Endothelial cell of umbilical vein (primary cell): ENCODE results near the gene CAMK2B. TPM values are rescaled to one million over a fixed set of nuclear protein-coding genes. Genes with fewer than 3 reads are reported as not detected.

Experiments
- BruUV-seq: library from RNA; stranded (reverse); fragments of 400-500 nt; replicated peaks from 2 replicates; lab custom pipeline; 2021; lab: Mats Ljungman, UMichigan
- CTCF ChIA-PET: fragments of 300-600, 350-600 bp; sonication (Branson Sonifier 250); formaldehyde crosslinking; loops from one replicate; lab custom pipeline; 2021; ENCODE audit warnings: antibody characterized with exemption, inconsistent platforms; lab: Charles Lee
- POLR2A ChIA-PET: fragments of 300-600, 350-600 bp; sonication (Branson Sonifier 250); formaldehyde crosslinking; loops from one replicate; lab custom pipeline; 2021; ENCODE audit warnings: antibody characterized with exemption, inconsistent platforms; lab: Charles Lee
- DNase-seq: peaks from one replicate; pipeline ENCODE4 v3.0.0-alpha.2; 2011; ENCODE audit warnings: low read depth, low spot score
- FAIRE-seq: peaks from 2 replicates; lab custom pipeline; 2011; peaks lifted over from hg19 to GRCh38; lab: Jason Lieb, UNC
- H2AFZ ChIP-seq: 2 replicates; pipeline ENCODE4 v1.6.0; 2012; ENCODE audit warnings: low read depth, low read length, control low read depth, inconsistent platforms
- H3K27ac ChIP-seq: 2 replicates; pipeline ENCODE4 v1.5.1; 2011; ENCODE audit warnings: low read depth, mild to moderate bottlenecking, control low read depth, low read length, moderate library complexity; ENCODE audit not compliant: insufficient read depth
- H3K27me3 ChIP-seq, 2 experiments: 2 replicates each; pipeline versions ENCODE4 v1.6.0 to v1.6.1; 2011; ENCODE audit warnings: low read length in 2 of 2, mixed read lengths in 1 of 2; ENCODE audit not compliant: control insufficient read depth in 2 of 2, insufficient read depth in 2 of 2
- H3K36me3 ChIP-seq, 2 experiments: 2 replicates in 1 of 2; 3 replicates in 1 of 2; pipeline ENCODE4 v1.5.1; 2011; ENCODE audit warnings: low read length in 2 of 2, mild to moderate bottlenecking in 1 of 2, moderate library complexity in 1 of 2; ENCODE audit not compliant: control insufficient read depth in 2 of 2, insufficient read depth in 2 of 2; ENCODE audit errors: extremely low read depth in 1 of 2
- H3K4me1 ChIP-seq: 3 replicates; pipeline ENCODE4 v1.5.1; 2011; ENCODE audit warnings: mild to moderate bottlenecking, low read length; ENCODE audit not compliant: control insufficient read depth, insufficient read depth; ENCODE audit errors: extremely low read depth
- H3K4me2 ChIP-seq: 2 replicates; pipeline ENCODE4 v1.6.1; 2011; ENCODE audit warnings: low read length, control low read depth, mixed read lengths; ENCODE audit not compliant: insufficient read depth
- H3K4me3 ChIP-seq, 3 experiments: fragments of 200-600 bp in 1 of 3; sonication (generic), shearing (Covaris generic) in 1 of 3; replicated peaks in 1 of 3; 2 replicates each; pipeline ENCODE4 v1.5.1; 2011 to 2016; ENCODE audit warnings: control low read depth in 3 of 3, low read length in 3 of 3, mild to moderate bottlenecking in 2 of 3, inconsistent platforms in 1 of 3, low read depth in 1 of 3, moderate library complexity in 1 of 3; ENCODE audit not compliant: insufficient read depth in 1 of 3
- H3K79me2 ChIP-seq: 2 replicates; pipeline ENCODE4 v1.6.0; 2012; ENCODE audit warnings: low read length, inconsistent platforms; ENCODE audit not compliant: control insufficient read depth, insufficient read depth
- H3K9ac ChIP-seq: replicated peaks from 2 replicates; pipeline ENCODE3; 2011; ENCODE audit warnings: low read length, control low read depth; ENCODE audit not compliant: insufficient read depth; ENCODE audit errors: extremely low read depth
- H3K9me1 ChIP-seq: replicated peaks from 3 replicates; pipeline ENCODE4 v1.6.0; 2011; ENCODE audit warnings: mild to moderate bottlenecking, low read length; ENCODE audit not compliant: control insufficient read depth, insufficient read depth; ENCODE audit errors: extremely low read depth
- H3K9me3 ChIP-seq: replicated peaks from 2 replicates; pipeline ENCODE4 v1.5.1; 2012; ENCODE audit warnings: low read length, inconsistent platforms; ENCODE audit not compliant: control insufficient read depth, insufficient read depth
- H4K20me1 ChIP-seq: replicated peaks from 2 replicates; pipeline ENCODE3; 2011; ENCODE audit warnings: mild to moderate bottlenecking, low read length; ENCODE audit not compliant: control insufficient read depth, insufficient read depth; ENCODE audit errors: extremely low read depth
- EZH2 ChIP-seq: IDR thresholded peaks from 2 replicates; pipeline ENCODE4 v1.6.1; 2012; ENCODE audit warnings: borderline replicate concordance, low read depth, mild to moderate bottlenecking, moderate library complexity, low read length, inconsistent platforms; ENCODE audit not compliant: severe bottlenecking
- FOS ChIP-seq: IDR thresholded peaks from 2 replicates; pipeline ENCODE4 v1.6.1; 2011; ENCODE audit warnings: mild to moderate bottlenecking, low read length, moderate library complexity, borderline replicate concordance; ENCODE audit not compliant: insufficient read depth
- GATA2 ChIP-seq: IDR thresholded peaks from 2 replicates; pipeline ENCODE4 v1.7.0; 2011; ENCODE audit warnings: low read depth, mild to moderate bottlenecking, moderate library complexity, mixed read lengths, low read length; ENCODE audit not compliant: insufficient read length, insufficient read depth
- JUN ChIP-seq: IDR thresholded peaks from 2 replicates; pipeline ENCODE4 v1.6.1; 2011; ENCODE audit warnings: borderline replicate concordance, low read depth; ENCODE audit not compliant: insufficient read length, insufficient read depth
- MYC ChIP-seq: IDR thresholded peaks from one replicate; pipeline ENCODE4 v1.6.1; 2011; ENCODE audit warnings: mild to moderate bottlenecking, low read depth, low read length
- POLR2A ChIP-seq: IDR thresholded peaks from 2 replicates; pipeline ENCODE4 v1.6.1; 2012; ENCODE audit warnings: low read depth, mild to moderate bottlenecking, control low read depth, low read length
- POLR2AphosphoS5 ChIP-seq: IDR thresholded peaks from 2 replicates; pipeline ENCODE4 v1.6.1; 2012; ENCODE audit warnings: low read depth, mild to moderate bottlenecking, control low read depth, low read length, moderate library complexity; ENCODE audit not compliant: insufficient read depth
- dilution Hi-C: fragments of 300-500 bp; cut with MboI; formaldehyde crosslinking; loops from one replicate; pipeline ENCODE4 v1.15.0; 2019; ENCODE audit warnings: low sequenced_read_pairs; ENCODE audit not compliant: extremely low pct_ligation_motif_present
- intact Hi-C: fragments of 100-400 bp; cut with micrococcal nuclease; formaldehyde crosslinking; loops from one replicate; pipeline ENCODE4 v1.10.0; 2022
- polyA plus RNA-seq, 4 experiments: library from polyadenylated mRNA; depleted of rRNA in 3 of 4; stranded (reverse) in 3 of 4; unstranded in 1 of 4; fragments of >200 nt; gene quantifications; 2 replicates each; pipeline versions ENCODE4 v1.2.1 to v1.2.3, GENCODE V29; 2011 to 2012; ENCODE audit warnings: missing spikeins in 1 of 4
- total RNA-seq: library from RNA; stranded (reverse); gene quantifications from 2 replicates; pipeline ENCODE4 v1.2.3, GENCODE V29; 2021
- TF ChIP-seq, protein P1 (sequence below): IDR thresholded peaks from 2 replicates; pipeline ENCODE4 v1.6.1; 2011; ENCODE audit not compliant: insufficient read depth, insufficient read length
- TF ChIP-seq, protein P2 (sequence below), 2 donors: IDR thresholded peaks; 1 replicate in 1 of 2; 2 replicates in 1 of 2; pipeline ENCODE4 v1.5.1; 2011; ENCODE audit warnings: low read length in 2 of 2, mild to moderate bottlenecking in 2 of 2, moderate library complexity in 2 of 2, control low read depth in 1 of 2, inconsistent platforms in 1 of 2, low read depth in 1 of 2; ENCODE audit not compliant: insufficient read depth in 1 of 2; ENCODE audit errors: extremely low read depth in 1 of 2

CAMK2B gene
- total and polyA plus RNA-seq, 2 donors (not counting 3 experiments of a cell fraction or from before 2014, with no cell fraction given) = 0.57 to 1.6 TPM

GRCh38 chr7:44294325-44295069 lies 30.9 kb downstream of the CAMK2B start:
- no peak for DNase-seq
- Histone ChIP-seq H3K9ac (no peak overlapping the region), H3K4me1 (peaks cover 14% of the 10 kb centered on the region), H3K36me3 (no peaks in the 10 kb centered on the region), H3K4me3 (no peak overlapping the region), H3K27ac (no peak overlapping the region), H3K9me3 (no peaks in the 10 kb centered on the region), H3K4me2 (no peak overlapping the region), H3K27me3 (peaks cover 2 to 3% of the 10 kb centered on the region in 2 experiments), H3K9me1 (no peaks in the 10 kb centered on the region), H3K79me2 (no peaks in the 10 kb centered on the region), H2AFZ (no peak overlapping the region), H4K20me1 (no peaks in the 10 kb centered on the region)
- no TSS peak for BruUV-seq
- TF ChIP-seq POLR2A = no peak
- TF ChIP-seq FOS = no peak
- no peak for TF ChIP-seq MYC
- TF ChIP-seq POLR2AphosphoS5 = no peak
- no peak for TF ChIP-seq GATA2
- TF ChIP-seq JUN = no peak
- TF ChIP-seq EZH2 = no peak
- TF ChIP-seq, protein P1, sequence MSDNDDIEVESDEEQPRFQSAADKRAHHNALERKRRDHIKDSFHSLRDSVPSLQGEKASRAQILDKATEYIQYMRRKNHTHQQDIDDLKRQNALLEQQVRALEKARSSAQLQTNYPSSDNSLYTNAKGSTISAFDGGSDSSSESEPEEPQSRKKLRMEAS = no peak
- TF ChIP-seq, protein P2, sequence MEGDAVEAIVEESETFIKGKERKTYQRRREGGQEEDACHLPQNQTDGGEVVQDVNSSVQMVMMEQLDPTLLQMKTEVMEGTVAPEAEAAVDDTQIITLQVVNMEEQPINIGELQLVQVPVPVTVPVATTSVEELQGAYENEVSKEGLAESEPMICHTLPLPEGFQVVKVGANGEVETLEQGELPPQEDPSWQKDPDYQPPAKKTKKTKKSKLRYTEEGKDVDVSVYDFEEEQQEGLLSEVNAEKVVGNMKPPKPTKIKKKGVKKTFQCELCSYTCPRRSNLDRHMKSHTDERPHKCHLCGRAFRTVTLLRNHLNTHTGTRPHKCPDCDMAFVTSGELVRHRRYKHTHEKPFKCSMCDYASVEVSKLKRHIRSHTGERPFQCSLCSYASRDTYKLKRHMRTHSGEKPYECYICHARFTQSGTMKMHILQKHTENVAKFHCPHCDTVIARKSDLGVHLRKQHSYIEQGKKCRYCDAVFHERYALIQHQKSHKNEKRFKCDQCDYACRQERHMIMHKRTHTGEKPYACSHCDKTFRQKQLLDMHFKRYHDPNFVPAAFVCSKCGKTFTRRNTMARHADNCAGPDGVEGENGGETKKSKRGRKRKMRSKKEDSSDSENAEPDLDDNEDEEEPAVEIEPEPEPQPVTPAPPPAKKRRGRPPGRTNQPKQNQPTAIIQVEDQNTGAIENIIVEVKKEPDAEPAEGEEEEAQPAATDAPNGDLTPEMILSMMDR (IDR thresholded peaks at IDR 0.05; ENCODE audit: extremely low read depth in 1 of 2, insufficient read depth in 1 of 2, low read depth in 1 of 2, low read length in 2 of 2) = no peak
- dilution Hi-C loops (no loop called here), intact Hi-C loops (no loop called here)
- no peak for FAIRE-seq
- POLR2A ChIA-PET = no interaction called here
- CTCF ChIA-PET = interaction anchor here (0.7 kb wide), 1 partner anchor 24 kb away, joined by 3 read pairs; no protein-coding TSS in a partner anchor
